HG02759 (cell line): ENCODE data around the gene SH3PXD2A.
"Not testable (repeated sequence)": the region's sequence is repeated elsewhere in the genome, so short reads cannot be mapped to it uniquely, and the experiment has no call there.

ENCODE experiments used
- ATAC-seq: cut with Tn5 transposase; IDR thresholded peaks from one replicate; pipeline ENCODE4 v1.9.1; 2021; ENCODE audit warnings: mild to moderate bottlenecking, moderate library complexity; ENCODE audit not compliant: unreplicated experiment

The SH3PXD2A gene

GRCh38 chr10:103612462-103613365 lies 242.7 kb downstream of the SH3PXD2A start:
- ATAC-seq = no peak

DNA sequence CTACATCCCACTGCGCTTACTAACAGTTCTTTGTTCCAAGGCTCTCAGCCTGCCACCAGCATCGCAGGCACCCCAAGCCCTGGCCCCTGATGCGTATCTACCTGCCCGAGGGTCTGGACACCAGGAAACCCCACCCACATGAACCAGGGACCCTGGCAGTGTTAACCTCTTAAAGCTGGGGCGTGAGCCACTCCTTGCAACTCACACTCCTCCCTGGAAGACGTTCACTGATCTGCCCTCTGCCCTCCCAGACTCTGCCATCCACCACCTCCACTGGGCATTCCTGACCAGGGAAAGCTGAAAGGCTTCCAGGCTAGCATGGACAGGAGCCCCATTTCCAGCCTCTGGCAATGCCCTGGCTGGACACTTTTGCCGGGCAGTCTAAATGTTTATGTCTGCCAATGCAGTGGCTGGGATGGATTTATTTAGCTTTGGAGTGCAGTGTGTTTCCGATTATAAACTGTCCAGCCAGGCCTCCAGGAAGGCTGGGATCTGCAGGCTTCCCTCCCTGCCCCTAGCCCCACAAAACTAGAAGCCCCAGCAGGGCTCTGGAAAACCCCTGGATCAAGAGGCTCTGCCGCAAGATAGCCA lies 244.4 kb downstream of the SH3PXD2A start:
- no peak for ATAC-seq

GRCh38 chr10:103610083-103610472 lies 245.3 kb downstream of the SH3PXD2A start:
- no peak for ATAC-seq

DNA sequence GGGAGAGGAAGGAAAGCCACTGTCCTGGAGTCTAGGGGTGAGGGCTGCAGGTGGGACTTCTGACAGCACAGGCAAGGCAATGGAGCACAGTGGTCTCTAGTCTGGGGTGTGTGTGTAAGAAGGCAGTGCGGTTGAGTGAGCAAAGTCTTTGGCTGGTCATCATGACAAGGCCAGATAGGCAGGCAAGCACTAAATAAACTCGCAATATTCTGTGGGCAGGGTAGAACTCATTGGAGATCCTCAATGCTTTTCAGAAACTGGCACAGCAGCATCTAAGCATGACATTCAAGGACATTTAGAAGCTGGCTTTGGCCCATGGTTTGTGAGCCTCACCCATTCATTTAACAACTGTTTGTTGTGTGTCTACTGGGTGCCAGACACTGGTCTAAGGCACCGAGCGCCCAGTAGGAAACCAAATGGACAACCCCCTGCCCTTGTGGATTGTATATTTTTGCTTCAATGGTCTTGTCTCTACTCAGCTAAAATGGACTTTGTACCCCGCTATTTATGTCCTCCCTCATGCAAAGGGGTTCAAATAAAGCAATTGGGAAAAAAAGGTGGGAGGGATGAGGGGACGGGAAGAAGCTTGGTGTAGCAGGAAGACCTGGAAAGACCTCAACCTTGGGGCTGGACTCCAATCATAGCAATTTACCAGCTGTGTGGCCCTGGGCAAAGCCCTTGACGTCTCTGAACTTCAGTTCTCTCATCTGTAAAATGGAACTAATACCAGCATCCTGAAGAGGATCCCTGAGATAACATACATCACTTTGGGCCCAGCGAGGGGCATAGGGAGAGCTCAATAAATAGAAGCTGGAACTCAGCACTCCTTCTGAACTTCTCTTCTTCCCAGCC lies 245.9 kb downstream of the SH3PXD2A start:
- no peak for ATAC-seq

DNA sequence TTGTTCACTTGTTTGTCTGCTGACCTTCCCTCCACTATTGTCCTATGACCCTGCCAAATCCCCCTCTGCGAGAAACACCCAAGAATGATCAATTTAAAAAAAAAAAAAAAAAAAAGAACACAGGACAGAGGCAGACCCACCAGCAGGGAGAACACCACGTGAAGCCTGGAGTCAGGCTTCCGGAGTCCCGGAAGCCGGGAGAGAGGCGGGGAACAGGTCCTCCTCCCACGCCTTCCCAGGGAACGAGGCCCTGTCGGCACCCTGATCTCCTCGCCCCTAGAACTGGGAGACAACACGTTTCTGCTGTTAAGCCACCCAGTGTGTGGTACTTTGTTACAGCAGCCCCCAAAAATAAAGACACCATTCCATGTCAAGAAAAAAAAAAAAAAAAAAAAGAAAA lies 247.3 kb downstream of the SH3PXD2A start:
- ATAC-seq = not testable (repeated sequence)

GRCh38 chr10:103607051-103607450 lies 248.3 kb downstream of the SH3PXD2A start:
- ATAC-seq = not testable (repeated sequence)

GRCh38 chr10:103606097-103606438 lies 249.3 kb downstream of the SH3PXD2A start:
- not testable (repeated sequence) for ATAC-seq

DNA sequence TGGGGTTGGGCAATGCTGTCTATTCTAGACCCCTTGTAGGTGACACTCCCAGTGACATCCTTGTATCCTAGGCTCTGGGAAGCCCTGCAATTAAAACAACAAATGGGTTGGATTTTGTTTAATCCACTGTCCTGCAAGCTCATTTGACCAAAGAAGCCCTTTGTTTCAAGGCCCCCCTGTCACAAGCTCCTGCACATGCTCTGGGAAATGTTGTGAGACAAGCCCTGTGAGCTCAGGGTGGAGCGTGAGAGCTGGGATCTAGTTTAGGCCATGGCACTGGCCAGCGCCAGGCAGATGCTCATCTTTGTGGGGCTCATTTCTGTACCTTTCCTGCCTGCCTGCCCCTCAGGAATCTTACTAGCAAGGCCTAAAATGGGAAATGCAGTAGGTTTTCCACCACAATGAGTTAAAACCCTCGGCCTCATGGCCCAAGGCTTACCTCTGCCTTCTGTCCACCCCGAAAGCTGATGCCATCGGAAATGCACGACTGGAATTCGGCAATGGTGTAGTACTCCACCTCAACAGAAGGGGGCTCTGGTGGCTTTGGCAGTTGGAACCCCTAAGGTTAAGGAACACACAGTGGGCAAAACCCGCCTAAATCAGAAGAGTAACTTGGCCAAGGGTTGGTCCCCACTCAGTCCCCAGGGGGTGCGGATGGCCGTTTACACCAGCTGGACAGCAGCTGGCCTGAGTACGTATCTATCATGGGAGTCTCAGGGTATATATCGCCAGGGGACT lies 249.8 kb downstream of the SH3PXD2A start:
- no peak for ATAC-seq

GRCh38 chr10:103603382-103603781 lies 252.0 kb downstream of the SH3PXD2A start:
- no peak for ATAC-seq

GRCh38 chr10:103602852-103603155 lies 252.6 kb downstream of the SH3PXD2A start:
- ATAC-seq = no peak

- ATAC-seq = no peak
These were observed 253.1 kb downstream of the SH3PXD2A start for GRCh38 chr10:103602028-103602851.

GRCh38 chr10:103600956-103601569 lies 254.3 kb downstream of the SH3PXD2A start:
- ATAC-seq = no peak

DNA sequence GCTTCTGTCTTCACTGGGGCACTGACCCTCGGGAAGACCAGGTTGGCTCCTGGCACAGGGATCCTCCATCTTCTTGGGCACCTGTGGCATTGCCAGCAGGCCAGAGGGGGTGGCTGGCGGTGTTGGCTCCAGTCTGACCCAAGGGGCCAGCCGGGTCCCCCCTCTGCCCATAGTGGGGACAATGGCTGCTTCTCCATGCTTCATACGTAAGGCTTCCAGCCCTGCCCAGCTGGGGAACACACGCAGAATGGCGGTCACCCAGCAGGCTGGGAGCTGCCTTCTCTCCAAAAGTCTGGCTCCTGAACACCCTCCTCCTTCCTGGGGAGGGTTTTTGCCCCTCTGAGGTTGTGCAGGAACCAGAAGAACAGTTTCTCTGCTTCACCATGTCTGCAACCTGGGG lies 255.1 kb downstream of the SH3PXD2A start:
- no peak for ATAC-seq

DNA sequence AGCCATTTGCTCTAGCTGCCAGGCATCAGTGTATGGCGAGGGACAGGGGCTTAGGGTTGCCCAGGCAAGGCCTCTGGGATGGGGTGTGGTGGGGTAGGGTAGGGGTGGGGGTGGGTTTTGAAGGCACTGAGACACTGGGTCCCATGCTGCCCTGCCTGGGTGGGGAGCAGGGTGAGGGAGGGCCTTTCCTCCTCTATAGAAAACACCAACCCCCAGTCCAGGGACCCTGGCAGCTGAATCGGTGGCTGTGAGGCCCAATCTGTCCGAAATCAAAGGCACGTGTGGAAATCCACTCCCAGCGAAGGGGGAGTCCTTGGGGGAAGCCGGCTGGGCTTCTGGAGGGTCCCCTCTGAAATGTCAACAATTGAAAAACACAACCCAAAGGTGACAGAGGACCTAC lies 255.5 kb downstream of the SH3PXD2A start:
- no peak for ATAC-seq

GRCh38 chr10:103599211-103599610 lies 256.2 kb downstream of the SH3PXD2A start:
- no peak for ATAC-seq

DNA sequence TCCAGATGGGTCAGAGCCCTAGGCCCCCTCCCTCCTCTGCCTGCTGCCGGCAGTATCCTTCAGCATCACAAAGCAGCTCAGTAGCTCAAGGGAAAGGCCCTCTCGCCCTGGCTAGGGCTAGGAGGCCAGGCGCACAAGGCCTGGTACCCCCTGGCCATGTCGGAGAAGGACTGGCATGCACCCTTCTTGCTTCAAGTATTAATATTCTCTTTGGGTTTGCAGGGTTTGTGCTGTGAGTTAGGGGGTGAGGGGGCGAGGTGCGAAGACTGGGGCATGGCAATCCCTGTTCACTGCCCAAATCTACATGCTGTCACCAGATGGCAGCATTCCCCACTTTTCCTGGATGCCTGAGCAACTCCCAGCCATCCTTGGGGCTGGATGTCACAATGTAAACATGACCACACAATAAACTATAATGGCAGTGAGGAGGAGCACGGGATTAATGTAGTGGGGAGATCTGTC lies 256.7 kb downstream of the SH3PXD2A start:
- no peak for ATAC-seq

DNA sequence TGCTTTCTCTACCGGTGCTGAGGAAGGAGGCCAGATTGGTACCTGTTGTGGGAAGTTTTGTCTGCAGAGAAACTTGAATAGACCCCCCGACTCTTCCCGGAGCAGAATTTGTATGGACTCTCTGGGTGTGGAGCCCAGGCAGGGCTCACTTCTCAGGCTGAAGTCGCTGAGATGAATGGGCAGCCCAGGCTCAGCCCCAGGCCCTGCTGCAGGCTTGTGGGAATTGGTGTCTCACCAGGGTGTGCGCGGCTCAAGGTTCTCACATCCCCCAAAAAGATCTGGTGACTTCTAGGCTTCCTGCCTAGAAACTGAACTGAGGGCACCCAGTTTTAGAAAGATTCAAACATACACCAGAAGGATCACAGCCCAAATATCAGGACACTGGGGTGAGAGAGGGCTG lies 258.4 kb downstream of the SH3PXD2A start:
- no peak for ATAC-seq

- no peak for ATAC-seq
These were observed 259.2 kb downstream of the SH3PXD2A start for GRCh38 chr10:103595933-103596726.
